ENCODE data around the gene DOCK1.

DOCK1 gene

DNA sequence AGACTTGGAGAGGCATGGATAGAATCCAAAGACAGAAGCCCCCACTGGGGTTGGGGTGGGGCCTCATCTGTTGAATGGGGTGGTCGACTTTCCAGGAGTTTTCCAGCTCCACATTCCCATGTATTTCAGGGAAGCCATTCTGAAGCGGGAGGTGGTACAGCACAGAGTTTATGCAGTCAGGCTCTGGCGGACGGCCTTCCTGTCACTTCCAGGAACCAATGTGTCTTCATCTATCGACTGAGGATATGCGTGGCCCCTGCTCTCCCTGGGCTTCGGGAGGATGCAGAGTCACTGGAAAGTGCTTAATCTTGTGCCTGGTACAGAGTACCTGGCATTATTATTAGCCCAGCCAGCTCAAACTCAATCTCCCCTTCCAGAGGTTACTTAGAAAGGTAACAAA is 26.3 kb downstream of the DOCK1 start:
- H3K4me1 ChIP-seq (ENCODE audit: low read length): no peaks in the 10 kb centered on the region
- no peaks in the 10 kb centered on the region for H3K9me2 ChIP-seq (replicated peaks; ENCODE audit: insufficient read depth, low read length)
- no peak overlapping the region for H2AFZ ChIP-seq (ENCODE audit: low read length)
- no peak overlapping the region for H3K27ac ChIP-seq (ENCODE audit: low read length)
- H3K27me3 ChIP-seq (replicated peaks; ENCODE audit: insufficient read depth, low read length): no peaks in the 10 kb centered on the region
- H3K9me3 ChIP-seq (replicated peaks; ENCODE audit: insufficient read depth, low read length): no peaks in the 10 kb centered on the region
- no peaks in the 10 kb centered on the region for H3K79me2 ChIP-seq (ENCODE audit: low read length)
- H3K36me3 ChIP-seq (replicated peaks; ENCODE audit: insufficient read depth, low read length): no peaks in the 10 kb centered on the region
- TF ChIP-seq, protein P1, sequence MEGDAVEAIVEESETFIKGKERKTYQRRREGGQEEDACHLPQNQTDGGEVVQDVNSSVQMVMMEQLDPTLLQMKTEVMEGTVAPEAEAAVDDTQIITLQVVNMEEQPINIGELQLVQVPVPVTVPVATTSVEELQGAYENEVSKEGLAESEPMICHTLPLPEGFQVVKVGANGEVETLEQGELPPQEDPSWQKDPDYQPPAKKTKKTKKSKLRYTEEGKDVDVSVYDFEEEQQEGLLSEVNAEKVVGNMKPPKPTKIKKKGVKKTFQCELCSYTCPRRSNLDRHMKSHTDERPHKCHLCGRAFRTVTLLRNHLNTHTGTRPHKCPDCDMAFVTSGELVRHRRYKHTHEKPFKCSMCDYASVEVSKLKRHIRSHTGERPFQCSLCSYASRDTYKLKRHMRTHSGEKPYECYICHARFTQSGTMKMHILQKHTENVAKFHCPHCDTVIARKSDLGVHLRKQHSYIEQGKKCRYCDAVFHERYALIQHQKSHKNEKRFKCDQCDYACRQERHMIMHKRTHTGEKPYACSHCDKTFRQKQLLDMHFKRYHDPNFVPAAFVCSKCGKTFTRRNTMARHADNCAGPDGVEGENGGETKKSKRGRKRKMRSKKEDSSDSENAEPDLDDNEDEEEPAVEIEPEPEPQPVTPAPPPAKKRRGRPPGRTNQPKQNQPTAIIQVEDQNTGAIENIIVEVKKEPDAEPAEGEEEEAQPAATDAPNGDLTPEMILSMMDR (IDR thresholded peaks at IDR 0.05; ENCODE audit: low read length): no peak
- TF ChIP-seq EZH2phosphoT487 (IDR thresholded peaks at IDR 0.05; ENCODE audit: low read length) (no peak), EZH2 (optimal IDR thresholded peaks at IDR 0.05; ENCODE audit: low read depth, low read length) (no peak)
- H3K4me3 ChIP-seq (ENCODE audit: low read length): no peak overlapping the region
- no peak overlapping the region for H3K4me2 ChIP-seq (ENCODE audit: low read depth, low read length)
- no peaks in the 10 kb centered on the region for H3F3A ChIP-seq (ENCODE audit: insufficient read depth, low read length)
- H3K9ac ChIP-seq (ENCODE audit: low read length): no peak overlapping the region
- no peaks in the 10 kb centered on the region for H4K20me1 ChIP-seq (ENCODE audit: insufficient read depth, low read length)
- no peak for DNase-seq

DNA sequence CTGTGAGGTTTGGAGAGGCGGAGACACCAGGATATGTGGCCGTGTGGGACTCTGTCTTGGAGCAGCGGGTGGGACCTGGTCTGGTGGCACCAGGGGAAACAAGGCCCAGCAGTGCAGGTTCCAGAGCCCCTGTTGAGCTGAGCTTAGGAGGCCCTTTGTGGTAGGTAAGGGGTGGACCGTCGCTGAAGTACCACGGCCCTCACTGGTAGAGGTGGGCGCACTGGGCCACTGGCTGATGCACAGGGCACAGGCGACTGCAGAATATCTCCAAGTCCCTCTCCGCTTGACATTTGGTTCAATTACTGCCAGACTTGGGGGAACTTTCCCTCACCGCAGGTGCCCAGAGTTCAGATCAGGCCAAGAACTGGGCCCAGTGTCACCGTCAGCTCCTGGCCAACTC is 27.3 kb downstream of the DOCK1 start:
- Histone ChIP-seq H3K9me2 (replicated peaks; ENCODE audit: insufficient read depth, low read length) (no peaks in the 10 kb centered on the region), H3K9ac (ENCODE audit: low read length) (no peak overlapping the region), H3K27ac (ENCODE audit: low read length) (no peak overlapping the region)

DNA sequence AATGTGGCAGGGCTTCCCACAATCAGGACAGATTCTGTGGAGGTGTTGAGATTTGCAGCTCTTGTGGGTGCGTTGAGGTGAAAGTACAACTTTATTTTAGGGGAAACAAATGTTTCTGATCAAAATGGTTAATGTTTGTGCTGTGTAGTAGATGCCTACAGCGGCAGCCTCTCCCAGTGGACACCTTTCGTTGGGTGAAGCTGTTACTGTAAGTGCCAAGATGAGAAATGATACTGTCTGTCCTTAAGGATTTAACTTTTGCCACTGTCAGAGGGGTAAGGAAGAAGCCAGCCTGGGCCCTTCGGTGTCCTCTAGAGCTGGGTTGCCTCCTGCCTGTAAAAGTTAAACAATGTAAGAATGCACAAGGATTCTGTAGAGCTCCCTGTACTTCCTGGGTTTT is 27.9 kb downstream of the DOCK1 start:
- H3K9me3 ChIP-seq (replicated peaks; ENCODE audit: insufficient read depth, low read length): no peaks in the 10 kb centered on the region
- TF ChIP-seq EZH2phosphoT487 (IDR thresholded peaks at IDR 0.05; ENCODE audit: low read length) (no peak), EZH2 (optimal IDR thresholded peaks at IDR 0.05; ENCODE audit: low read depth, low read length) (no peak)
- TF ChIP-seq, protein P1 (IDR thresholded peaks at IDR 0.05; ENCODE audit: low read length): no peak
- H3K4me3 ChIP-seq (ENCODE audit: low read length): no peak overlapping the region
- H3K79me2 ChIP-seq (ENCODE audit: low read length): no peaks in the 10 kb centered on the region
- no peaks in the 10 kb centered on the region for H3F3A ChIP-seq (ENCODE audit: insufficient read depth, low read length)
- H3K9ac ChIP-seq (ENCODE audit: low read length): no peak overlapping the region
- no peaks in the 10 kb centered on the region for H3K4me1 ChIP-seq (ENCODE audit: low read length)
- H3K36me3 ChIP-seq (replicated peaks; ENCODE audit: insufficient read depth, low read length): no peaks in the 10 kb centered on the region
- no peak overlapping the region for H2AFZ ChIP-seq (ENCODE audit: low read length)
- H4K20me1 ChIP-seq (ENCODE audit: insufficient read depth, low read length): no peaks in the 10 kb centered on the region
- DNase-seq: no peak
- no peaks in the 10 kb centered on the region for H3K9me2 ChIP-seq (replicated peaks; ENCODE audit: insufficient read depth, low read length)
- no peaks in the 10 kb centered on the region for H3K27me3 ChIP-seq (replicated peaks; ENCODE audit: insufficient read depth, low read length)
- H3K27ac ChIP-seq (ENCODE audit: low read length): no peak overlapping the region
- H3K4me2 ChIP-seq (ENCODE audit: low read depth, low read length): no peak overlapping the region

More for the DNA sequence above, 27.3 kb downstream of the DOCK1 start:
- no peaks in the 10 kb centered on the region for H3F3A ChIP-seq (ENCODE audit: insufficient read depth, low read length)
- H3K4me1 ChIP-seq (ENCODE audit: low read length): no peaks in the 10 kb centered on the region
- H4K20me1 ChIP-seq (ENCODE audit: insufficient read depth, low read length): no peaks in the 10 kb centered on the region
- H3K4me3 ChIP-seq (ENCODE audit: low read length): no peak overlapping the region
- H3K27me3 ChIP-seq (replicated peaks; ENCODE audit: insufficient read depth, low read length): no peaks in the 10 kb centered on the region
- H2AFZ ChIP-seq (ENCODE audit: low read length): no peak overlapping the region
- no peak overlapping the region for H3K4me2 ChIP-seq (ENCODE audit: low read depth, low read length)
- no peaks in the 10 kb centered on the region for H3K79me2 ChIP-seq (ENCODE audit: low read length)
- TF ChIP-seq, protein P1 (IDR thresholded peaks at IDR 0.05; ENCODE audit: low read length): no peak
- DNase-seq: no peak
- H3K9me3 ChIP-seq (replicated peaks; ENCODE audit: insufficient read depth, low read length): no peaks in the 10 kb centered on the region
- no peaks in the 10 kb centered on the region for H3K36me3 ChIP-seq (replicated peaks; ENCODE audit: insufficient read depth, low read length)

Data from MM.1S (cell line).